K562 (cell line): ENCODE measurements around the gene ENTPD5. TPM values are rescaled to one million over a fixed set of nuclear protein-coding genes. Genes with fewer than 3 reads are reported as not detected.

ENCODE experiments used
- ARHGAP35 ChIP-seq: fragments of 450-650 bp; IDR thresholded peaks from 2 replicates; pipeline ENCODE4 v1.6.1; 2018; ENCODE audit not compliant: partially characterized antibody
- ATF7 ChIP-seq: fragments of 450-650 bp; IDR thresholded peaks from 2 replicates; pipeline ENCODE4 v1.7.1; 2014; ENCODE audit warnings: mild to moderate bottlenecking, moderate library complexity
- C11orf30 ChIP-seq: fragments of 450-650 bp; IDR thresholded peaks from 2 replicates; pipeline ENCODE4 v1.6.1; 2016; ENCODE audit warnings: low read depth, mild to moderate bottlenecking
- CEBPB ChIP-seq: fragments of 450-650 bp; IDR thresholded peaks from 2 replicates; pipeline ENCODE4 v1.6.1; 2016; ENCODE audit warnings: missing genetic modification characterization, missing compliant biosample characterization
- E2F3 ChIP-seq: fragments of 250-450 bp; sonication (Bioruptor Pico); IDR thresholded peaks from 2 replicates; pipeline ENCODE4 v1.4.0; 2020; ENCODE audit warnings: mild to moderate bottlenecking
- EP400 ChIP-seq: fragments of 450-650 bp; IDR thresholded peaks from 2 replicates; pipeline ENCODE4 v1.6.1; 2017; ENCODE audit warnings: antibody characterized with exemption, mild to moderate bottlenecking, moderate library complexity
- ESRRA ChIP-seq: fragments of 450-650 bp; IDR thresholded peaks from 2 replicates; pipeline ENCODE4 v1.6.1; 2014; ENCODE audit warnings: low read depth, mild to moderate bottlenecking, moderate library complexity, borderline replicate concordance
- FOXA3 ChIP-seq, 2 experiments: fragments of 450-650 bp in 1 of 2; sonication (generic) in 1 of 2; formaldehyde crosslinking; IDR thresholded peaks in 1 of 2; conservative IDR thresholded peaks in 1 of 2; 2 replicates each; pipeline versions ENCODE4 v1.4.0 to v1.8.0; 2020 to 2022; ENCODE audit warnings: mild to moderate bottlenecking in 2 of 2, missing genetic modification reagents in 1 of 2
- FOXM1 ChIP-seq, 2 experiments: fragments of 450-650 bp in 1 of 2; sonication (generic) in 1 of 2; formaldehyde crosslinking in 1 of 2; IDR thresholded peaks; 2 replicates each; pipeline versions ENCODE4 v1.6.1 to v1.9.0; 2017 to 2022; ENCODE audit warnings: low read depth in 2 of 2, mild to moderate bottlenecking in 2 of 2, missing genetic modification reagents in 1 of 2, moderate library complexity in 1 of 2
- GATA2 ChIP-seq: sonication (generic); formaldehyde crosslinking; IDR thresholded peaks from 2 replicates; pipeline ENCODE4 v1.4.0; 2020; ENCODE audit warnings: mild to moderate bottlenecking, missing genetic modification reagents
- GATAD2B ChIP-seq: fragments of 450-650 bp; IDR thresholded peaks from 2 replicates; pipeline ENCODE4 v1.6.1; 2017; ENCODE audit warnings: mild to moderate bottlenecking, borderline replicate concordance
- HCFC1 ChIP-seq: IDR thresholded peaks from 2 replicates; pipeline ENCODE4 v1.6.1; 2012; ENCODE audit warnings: low read depth, low read length, improper control_type of control experiment
- HDAC1 ChIP-seq, 2 experiments: fragments of 450-650 bp; IDR thresholded peaks; 2 replicates each; pipeline ENCODE4 v1.6.1; 2016 to 2017; ENCODE audit warnings: inconsistent platforms in 1 of 2, mild to moderate bottlenecking in 1 of 2, moderate library complexity in 1 of 2
- MAFF ChIP-seq: IDR thresholded peaks from 2 replicates; pipeline ENCODE4 v1.6.1; 2012; ENCODE audit warnings: low read length, improper control_type of control experiment
- NR1H2 ChIP-seq: sonication (generic); formaldehyde crosslinking; IDR thresholded peaks from 2 replicates; pipeline ENCODE4 v1.4.0; 2020; ENCODE audit warnings: mild to moderate bottlenecking, missing genetic modification reagents
- POLR2A ChIP-seq: fragments of 450-650 bp; conservative IDR thresholded peaks from 2 replicates; pipeline ENCODE4 v1.6.1; 2016
- POLR2H ChIP-seq: IDR thresholded peaks from 2 replicates; pipeline ENCODE4 v1.6.1; 2016; ENCODE audit warnings: missing genetic modification characterization, low read depth, mild to moderate bottlenecking, control low read depth, missing compliant biosample characterization, moderate library complexity
- PTRF ChIP-seq: fragments of 450-650 bp; IDR thresholded peaks from 2 replicates; pipeline ENCODE4 v1.6.1; 2016; ENCODE audit warnings: mild to moderate bottlenecking, missing genetic modification characterization, missing compliant biosample characterization
- RAD51 ChIP-seq: fragments of 450-650 bp; IDR thresholded peaks from 2 replicates; pipeline ENCODE4 v1.7.1; 2016; ENCODE audit warnings: low read depth, mild to moderate bottlenecking, borderline replicate concordance
- RHOXF2B ChIP-seq: fragments of 250-450 bp; sonication (Bioruptor Pico); conservative IDR thresholded peaks from 2 replicates; pipeline ENCODE4 v1.5.1; 2021
- RNF2 ChIP-seq: sonication (generic); IDR thresholded peaks from 2 replicates; pipeline ENCODE4 v1.6.1; 2016
- ZNF124 ChIP-seq: sonication (generic); formaldehyde crosslinking; IDR thresholded peaks from 2 replicates; pipeline ENCODE4 v1.8.1; 2022; ENCODE audit warnings: missing genetic modification reagents
- ZNF311 ChIP-seq: fragments of 250-450 bp; sonication (Bioruptor Pico); IDR thresholded peaks from 2 replicates; pipeline ENCODE4 v1.4.0; 2020; ENCODE audit warnings: mild to moderate bottlenecking, moderate library complexity
- ZNF354B ChIP-seq: fragments of 250-450 bp; sonication (Bioruptor Pico); IDR thresholded peaks from 2 replicates; pipeline ENCODE4 v1.4.0; 2020
- ZNF830 ChIP-seq: fragments of 250-450 bp; sonication (Bioruptor Pico); IDR thresholded peaks from 2 replicates; pipeline ENCODE4 v1.5.0; 2021; ENCODE audit warnings: mild to moderate bottlenecking
- polyA plus RNA-seq, 8 experiments: library from polyadenylated mRNA; depleted of rRNA in 4 of 8; stranded (reverse) in 5 of 8; unstranded in 3 of 8; fragments of >200 nt; fragmentation: Nextera tagmentation in 2 of 8; fragmentation: Illumina TruSeq in 1 of 8; extraction: Ambion mirVana in 2 of 8; extraction: Trizol in 1 of 8; gene quantifications; 2 replicates each; pipeline versions ENCODE4 v1.2.1 to v1.2.3, GENCODE V29; 2011 to 2014; ENCODE audit warnings: inconsistent platforms in 1 of 8, missing spikeins in 1 of 8
- total RNA-seq, 7 experiments: library from RNA; depleted of rRNA in 6 of 7; stranded (reverse); fragments of >200 nt in 6 of 7; fragmentation: Illumina TruSeq in 2 of 7; extraction: Trizol in 2 of 7; gene quantifications; 2 replicates each; pipeline versions ENCODE4 v1.2.1 to v1.2.3, GENCODE V29; 2011 to 2021; ENCODE audit warnings: low replicate concordance in 1 of 7
- TF ChIP-seq, protein P1 (sequence below): sonication (generic); formaldehyde crosslinking; IDR thresholded peaks from 2 replicates; pipeline ENCODE4 v1.8.1; 2023; ENCODE audit warnings: mild to moderate bottlenecking, missing genetic modification reagents
- TF ChIP-seq, protein P2 (sequence below), 2 experiments: fragments of 450-650 bp; IDR thresholded peaks; 2 replicates each; pipeline ENCODE4 v1.6.1; 2016

Gene ENTPD5
- total and polyA plus RNA-seq, 9 of the 15 experiments (the other 6 are each of a cell fraction or from before 2014, with no cell fraction given), result 2.7 to 15.3 (median 10.3) TPM

DNA sequence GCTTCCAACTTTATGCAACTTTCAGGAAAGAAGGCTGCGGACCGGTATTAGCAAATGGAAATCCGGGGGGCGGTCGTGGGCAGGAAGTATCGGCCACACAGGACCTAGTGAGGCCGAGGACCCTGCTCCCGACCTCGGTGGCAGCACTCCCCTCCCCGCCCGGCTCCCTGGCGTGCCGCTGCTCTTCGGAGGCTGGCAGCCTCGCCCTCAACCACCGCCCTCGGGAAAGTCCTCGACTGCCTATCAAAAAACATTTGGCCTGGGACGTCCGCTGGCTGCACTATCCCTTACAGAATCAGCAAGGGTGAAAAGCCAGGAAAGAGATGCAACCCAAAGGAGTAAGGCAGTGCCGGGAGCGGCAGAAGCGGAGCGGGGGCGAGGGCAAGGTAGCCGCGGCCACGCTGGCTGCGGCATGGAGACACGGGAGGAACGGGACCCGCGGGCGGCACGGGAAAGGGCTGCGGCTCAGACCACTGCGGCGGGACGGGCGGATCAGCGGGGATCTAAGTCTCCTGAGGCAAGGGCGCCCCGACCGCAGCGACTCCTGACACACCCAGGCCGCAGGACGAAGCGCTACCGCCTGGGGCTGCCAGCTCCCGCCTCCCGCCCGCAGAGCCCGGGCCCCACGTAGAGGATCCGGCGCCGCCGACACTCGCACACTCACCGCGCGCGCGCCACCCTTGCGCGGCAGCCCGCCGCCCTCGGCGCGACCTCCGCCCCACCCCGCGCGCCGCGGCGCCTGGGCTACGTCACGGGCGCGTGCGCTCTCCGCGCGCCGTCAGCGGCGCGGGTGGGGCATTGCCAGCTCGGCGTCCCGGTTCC is at the start of gene ENTPD5, which contains the start of gene BBOF1 (continued):
- TF ChIP-seq POLR2H (tag), result peak; percentile 40; the same call in 1 of the 2 replicates
- no peak for TF ChIP-seq CEBPB
- no peak for TF ChIP-seq RHOXF2B (CRISPR knock-in tag)
- TF ChIP-seq MAFF, result no peak
- no peak for TF ChIP-seq ZNF354B (CRISPR knock-in tag)
- no peak for TF ChIP-seq C11orf30
- TF ChIP-seq HDAC1 (IDR thresholded peaks at IDR 0.05), result no peak
- TF ChIP-seq, protein P1, sequence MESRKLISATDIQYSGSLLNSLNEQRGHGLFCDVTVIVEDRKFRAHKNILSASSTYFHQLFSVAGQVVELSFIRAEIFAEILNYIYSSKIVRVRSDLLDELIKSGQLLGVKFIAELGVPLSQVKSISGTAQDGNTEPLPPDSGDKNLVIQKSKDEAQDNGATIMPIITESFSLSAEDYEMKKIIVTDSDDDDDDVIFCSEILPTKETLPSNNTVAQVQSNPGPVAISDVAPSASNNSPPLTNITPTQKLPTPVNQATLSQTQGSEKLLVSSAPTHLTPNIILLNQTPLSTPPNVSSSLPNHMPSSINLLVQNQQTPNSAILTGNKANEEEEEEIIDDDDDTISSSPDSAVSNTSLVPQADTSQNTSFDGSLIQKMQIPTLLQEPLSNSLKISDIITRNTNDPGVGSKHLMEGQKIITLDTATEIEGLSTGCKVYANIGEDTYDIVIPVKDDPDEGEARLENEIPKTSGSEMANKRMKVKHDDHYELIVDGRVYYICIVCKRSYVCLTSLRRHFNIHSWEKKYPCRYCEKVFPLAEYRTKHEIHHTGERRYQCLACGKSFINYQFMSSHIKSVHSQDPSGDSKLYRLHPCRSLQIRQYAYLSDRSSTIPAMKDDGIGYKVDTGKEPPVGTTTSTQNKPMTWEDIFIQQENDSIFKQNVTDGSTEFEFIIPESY (CRISPR knock-in tag), result no peak
- no peak for TF ChIP-seq ARHGAP35
- TF ChIP-seq E2F3 (CRISPR knock-in tag), result no peak
- TF ChIP-seq, protein P2, sequence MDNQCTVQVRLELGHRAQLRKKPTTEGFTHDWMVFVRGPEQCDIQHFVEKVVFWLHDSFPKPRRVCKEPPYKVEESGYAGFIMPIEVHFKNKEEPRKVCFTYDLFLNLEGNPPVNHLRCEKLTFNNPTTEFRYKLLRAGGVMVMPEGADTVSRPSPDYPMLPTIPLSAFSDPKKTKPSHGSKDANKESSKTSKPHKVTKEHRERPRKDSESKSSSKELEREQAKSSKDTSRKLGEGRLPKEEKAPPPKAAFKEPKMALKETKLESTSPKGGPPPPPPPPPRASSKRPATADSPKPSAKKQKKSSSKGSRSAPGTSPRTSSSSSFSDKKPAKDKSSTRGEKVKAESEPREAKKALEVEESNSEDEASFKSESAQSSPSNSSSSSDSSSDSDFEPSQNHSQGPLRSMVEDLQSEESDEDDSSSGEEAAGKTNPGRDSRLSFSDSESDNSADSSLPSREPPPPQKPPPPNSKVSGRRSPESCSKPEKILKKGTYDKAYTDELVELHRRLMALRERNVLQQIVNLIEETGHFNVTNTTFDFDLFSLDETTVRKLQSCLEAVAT (IDR thresholded peaks at IDR 0.05), result no peak
- peak; percentile 10; the same call in 1 of the 2 replicates for TF ChIP-seq GATA2 (CRISPR knock-in tag)
- TF ChIP-seq RNF2, result no peak
- peak; percentile 58; the same call in 1 of the 2 replicates for TF ChIP-seq ESRRA
- TF ChIP-seq NR1H2 (CRISPR knock-in tag), result no peak
- peak; percentile 63; the same call in 1 of the 2 replicates for TF ChIP-seq EP400
- peak; percentile 48; the same call in 1 of the 2 replicates for TF ChIP-seq ATF7
- no peak for TF ChIP-seq ZNF311 (CRISPR knock-in tag)
- TF ChIP-seq ZNF124 (CRISPR knock-in tag), result no peak
- TF ChIP-seq PTRF (tag), result no peak
- no peak for TF ChIP-seq ZNF830 (CRISPR knock-in tag)
- no peak for TF ChIP-seq RAD51
- TF ChIP-seq GATAD2B, result peak; percentile 84
- no peak for TF ChIP-seq FOXM1 (IDR thresholded peaks at IDR 0.05; ENCODE audit: low read depth)
- 0 out of 2 replicates have a peak, but pooled peaks have one; percentile 74 for TF ChIP-seq FOXM1 (CRISPR knock-in tag; IDR thresholded peaks at IDR 0.05; ENCODE audit: low read depth)
- no peak for TF ChIP-seq FOXA3 (CRISPR knock-in tag; conservative IDR thresholded peaks at IDR 0.05 in 1 of 2, IDR thresholded peaks at IDR 0.05 in 1 of 2)
- peak; percentile 75 for TF ChIP-seq HCFC1
- peak; percentile 82 for TF ChIP-seq POLR2A
